ENCODE data around the gene RNF13.

- TF ChIP-seq NFIC (IDR thresholded peaks at IDR 0.05): no peak
- no peak for TF ChIP-seq REST (IDR thresholded peaks at IDR 0.05; ENCODE audit: low read depth)
- no peak for TF ChIP-seq EP300 (IDR thresholded peaks at IDR 0.05; ENCODE audit: borderline replicate concordance)
- no peak for TF ChIP-seq RAD21 (IDR thresholded peaks at IDR 0.05; ENCODE audit: low read depth)
- no peak for TF ChIP-seq MAX (IDR thresholded peaks at IDR 0.05)
- no peak for TF ChIP-seq FOXM1 (IDR thresholded peaks at IDR 0.05; ENCODE audit: borderline replicate concordance, low read depth)
- TF ChIP-seq CEBPB (IDR thresholded peaks at IDR 0.05): no peak
- TF ChIP-seq ZBTB7A (IDR thresholded peaks at IDR 0.05; ENCODE audit: low read depth): no peak
- no peak for TF ChIP-seq TEAD4 (IDR thresholded peaks at IDR 0.05)
- no peak for TF ChIP-seq YY1 (IDR thresholded peaks at IDR 0.05; ENCODE audit: low read depth)
Measured at GRCh38 chr3:149942409-149942808, 129.4 kb downstream of the RNF13 start.
